NCI-H2081 (cell line): ENCODE results near the gene ETV1.
A peak's percentile ranks its signal among the peaks of the same experiment; 100 is the strongest.

Experiments used
- DNase-seq, 2 experiments: peaks; one replicate each; lab custom pipeline; 2025; lab: John Stamatoyannopoulos, UW

Gene ETV1

DNA sequence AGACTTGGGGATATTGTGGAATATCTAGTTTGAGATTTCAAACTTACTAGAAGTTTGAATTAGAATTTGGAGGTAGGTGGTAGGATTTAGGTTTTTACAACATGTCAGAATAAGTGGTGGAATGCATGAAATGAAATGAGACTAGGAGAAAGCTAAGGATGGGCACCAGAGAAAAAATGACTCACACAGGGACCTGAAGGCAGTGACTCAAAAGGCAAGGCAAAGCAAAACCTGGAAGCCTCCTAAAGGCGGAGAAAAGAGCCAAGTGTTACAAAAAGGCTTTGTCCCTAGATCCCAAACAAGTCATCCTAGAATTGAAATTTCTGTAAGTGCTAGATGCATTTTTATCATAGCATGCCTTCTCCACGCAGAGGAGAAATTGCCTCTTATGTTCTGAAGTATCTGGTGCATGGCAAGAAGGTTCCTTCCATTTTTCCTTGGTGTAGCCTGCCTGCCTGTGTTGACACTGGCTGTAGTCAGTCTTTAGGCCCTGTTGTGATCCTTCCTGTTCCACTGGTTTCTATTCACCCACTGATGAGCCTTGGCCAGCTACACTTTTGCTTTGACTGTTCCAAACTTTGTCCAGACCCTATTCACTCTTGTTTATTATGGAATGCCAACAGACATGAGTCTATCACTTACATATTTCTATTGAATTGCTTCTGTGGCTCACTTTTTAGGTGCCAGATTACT, 109.3 kb downstream of the ETV1 start:
- DNase-seq = no peak

DNA sequence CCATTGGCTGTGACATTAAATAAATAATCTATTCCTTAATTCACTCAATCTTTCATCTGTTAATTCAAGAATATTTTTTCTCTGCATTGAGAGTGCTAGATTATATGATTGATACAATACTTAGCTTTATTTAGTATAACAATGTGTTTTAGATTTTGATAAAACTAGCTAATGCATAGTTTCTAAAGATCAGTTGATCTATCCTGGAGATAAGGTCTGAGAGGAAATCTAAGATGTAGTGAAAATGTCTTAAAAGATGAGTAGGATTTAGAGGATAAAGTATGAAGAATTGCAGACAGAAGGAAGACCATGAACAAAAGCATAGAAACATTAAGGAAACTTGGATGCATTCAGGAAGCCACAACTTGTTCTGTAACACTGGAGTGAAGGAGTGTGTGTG, 110.3 kb downstream of the ETV1 start:
- no peak for DNase-seq

DNA sequence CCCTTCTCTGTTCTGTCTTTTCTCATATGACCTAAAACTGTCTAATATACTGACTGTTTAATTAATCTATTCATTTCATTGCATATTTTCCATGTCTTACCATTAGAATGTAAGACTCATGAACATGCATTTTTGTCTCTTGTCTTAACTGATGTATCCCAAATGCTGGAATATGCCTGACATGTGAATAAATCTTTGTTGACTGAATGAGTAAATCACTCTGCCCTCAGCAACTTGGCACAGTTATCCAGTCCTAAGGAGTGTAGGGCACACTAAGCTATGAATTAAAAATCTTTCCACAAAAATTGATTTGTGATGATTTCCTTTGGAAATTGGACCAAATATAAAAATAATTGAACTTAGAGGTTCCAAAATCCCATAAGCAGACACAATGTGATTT, 111.3 kb downstream of the ETV1 start:
- no peak for DNase-seq

DNA sequence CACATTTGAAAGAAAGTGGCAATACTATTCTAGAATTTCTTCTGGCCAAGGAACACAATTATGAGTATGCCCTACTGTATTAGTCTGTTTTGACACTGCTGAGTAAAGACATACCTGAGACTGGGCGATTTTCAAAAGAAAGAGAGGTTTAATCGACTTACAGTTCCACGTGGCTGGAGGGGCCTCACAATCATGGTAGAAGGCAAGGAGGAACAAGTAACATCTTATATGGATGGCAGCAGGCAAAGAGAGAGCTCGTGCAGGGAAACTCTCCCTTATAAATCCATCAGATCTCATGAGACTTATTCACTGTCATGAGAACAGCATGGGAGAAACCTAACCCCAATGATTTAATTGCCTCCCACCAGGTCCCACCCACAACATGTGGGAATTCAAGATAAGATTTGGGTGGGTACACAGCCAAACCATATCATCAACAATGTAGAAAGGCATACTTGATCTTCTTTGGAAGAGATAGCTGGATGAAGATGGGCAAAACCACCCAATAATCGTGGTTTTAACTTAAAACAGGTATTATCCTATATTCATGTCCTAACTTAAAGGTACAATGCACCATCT, 113.9 kb downstream of the ETV1 start:
- DNase-seq = no peak

DNA sequence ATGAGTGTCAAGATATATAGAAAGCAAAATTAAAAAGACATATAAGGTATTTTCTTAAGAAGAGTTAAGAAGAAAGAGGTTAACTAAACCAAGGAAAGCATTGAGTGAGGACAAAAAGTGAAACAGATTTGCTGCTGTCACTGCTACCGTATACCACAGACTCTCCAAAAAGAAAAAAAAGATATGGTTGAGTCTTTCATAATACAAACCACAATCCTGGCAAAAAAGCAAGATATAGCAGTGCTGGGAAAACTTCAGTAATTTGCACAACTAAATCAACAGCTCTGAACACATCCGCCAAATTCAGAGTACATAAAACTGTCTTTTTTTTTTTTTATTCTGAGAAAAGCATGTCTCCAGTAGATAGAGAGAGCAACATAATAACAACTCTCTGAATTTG, 114.7 kb downstream of the ETV1 start:
- no peak for DNase-seq

DNA sequence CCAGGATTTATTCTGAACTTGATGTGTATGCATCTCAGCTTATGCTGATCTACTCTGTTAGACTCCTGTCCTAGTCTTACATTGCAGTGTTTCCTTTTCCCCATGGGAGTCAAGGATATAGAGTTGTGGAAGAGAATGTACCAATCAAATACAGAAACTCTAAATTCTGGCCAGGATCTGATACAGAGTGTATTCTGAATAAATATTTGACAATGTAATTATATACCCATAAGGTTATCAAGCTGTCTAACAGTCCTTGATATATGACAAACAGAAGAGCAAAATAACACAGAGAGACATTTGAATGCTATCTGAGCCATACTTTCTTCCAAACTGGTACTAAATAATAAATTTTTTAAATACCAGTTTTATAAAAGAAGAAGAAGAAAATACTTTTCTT, 116.8 kb downstream of the ETV1 start:
- DNase-seq = no peak

DNA sequence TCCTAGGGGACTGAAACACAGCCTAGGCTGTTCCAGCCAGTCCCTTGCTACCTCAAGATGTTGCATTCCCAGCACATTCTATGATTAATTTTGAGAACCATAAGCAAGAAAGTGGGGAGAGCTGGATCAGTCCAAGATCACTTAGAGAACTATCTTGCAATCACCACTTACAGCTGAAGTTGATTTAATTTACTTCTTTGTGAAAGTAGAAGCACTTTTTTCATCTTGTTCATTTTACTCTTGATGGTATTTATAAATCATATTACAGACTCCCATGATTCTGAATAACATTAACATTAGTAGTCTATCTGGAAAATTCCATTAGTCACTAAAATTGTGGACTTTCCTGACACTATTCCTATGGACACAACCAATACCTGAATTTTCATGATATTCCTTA, 118.5 kb downstream of the ETV1 start:
- no peak for DNase-seq

DNA sequence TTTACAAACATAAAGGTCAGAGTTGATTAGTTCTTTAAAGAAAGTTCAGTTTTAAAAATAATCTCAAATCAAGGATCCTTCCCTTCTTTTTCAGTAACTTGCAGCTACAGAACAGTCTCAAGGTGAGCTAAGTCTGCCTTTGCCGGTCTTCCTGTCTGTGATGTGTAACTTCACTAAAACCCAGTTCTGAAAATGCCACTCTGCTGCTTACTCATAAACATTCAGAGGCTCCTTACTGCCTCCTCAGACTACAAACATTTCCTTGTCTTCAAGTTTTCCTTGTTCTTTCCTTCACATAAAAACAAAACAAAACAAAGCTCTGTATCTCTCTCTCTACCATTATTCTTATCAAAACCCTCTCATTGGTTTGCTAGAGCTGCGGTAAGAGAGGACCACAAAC, 128.7 kb downstream of the ETV1 start:
- DNase-seq = no peak

DNA sequence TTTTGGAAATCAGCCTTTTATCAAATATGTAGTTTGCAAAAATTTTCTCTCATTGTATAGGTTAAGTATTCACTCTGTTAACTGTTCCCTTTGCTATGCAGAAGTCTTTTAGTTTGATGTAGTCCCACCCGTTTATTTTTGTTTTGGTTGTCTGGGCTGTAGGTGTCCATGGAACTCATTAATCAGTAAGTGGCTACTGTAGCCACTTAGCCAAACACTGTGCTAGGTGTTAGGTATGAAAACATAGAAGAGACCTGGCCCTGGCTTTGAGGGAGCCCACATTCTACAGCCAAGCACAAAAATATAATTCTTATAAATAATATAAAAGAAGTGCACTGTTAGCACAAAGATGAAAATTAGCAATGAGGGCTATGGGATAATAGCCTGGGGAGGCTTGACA, 133.5 kb downstream of the ETV1 start:
- DNase-seq = peak in 1 of 2 experiments; percentile 35

DNA sequence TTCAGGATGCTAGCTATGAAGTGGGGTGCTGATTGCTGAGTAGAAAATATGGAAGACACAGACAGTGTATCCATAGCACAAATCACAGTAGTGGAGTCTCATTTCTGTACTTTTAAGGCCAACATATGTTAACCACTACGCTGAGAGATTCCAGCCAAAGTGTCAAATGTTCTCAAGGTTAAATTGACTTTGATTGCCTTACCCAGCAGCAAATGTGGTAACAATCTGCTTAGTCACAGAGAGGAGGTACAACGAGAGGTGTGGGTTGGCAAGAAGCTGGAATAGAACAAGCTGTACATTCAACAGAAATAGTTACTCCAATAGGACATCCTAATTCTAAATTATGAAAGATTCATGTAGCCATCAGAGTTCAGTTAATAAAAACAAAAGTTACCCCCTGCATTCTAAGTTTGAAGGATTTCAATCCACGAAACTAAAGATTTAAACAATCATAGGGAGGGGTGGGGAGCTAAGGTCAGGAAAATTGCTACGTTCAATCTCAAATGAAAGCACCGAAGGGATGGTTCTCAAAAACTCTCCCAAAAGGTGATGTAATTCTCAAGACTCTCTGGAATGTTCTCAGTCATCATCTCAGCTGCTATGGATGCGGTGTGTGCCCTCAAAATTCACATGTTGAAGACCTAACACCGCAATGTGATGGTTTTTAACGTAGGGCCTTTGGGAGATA, 137.0 kb downstream of the ETV1 start:
- DNase-seq = no peak

DNA sequence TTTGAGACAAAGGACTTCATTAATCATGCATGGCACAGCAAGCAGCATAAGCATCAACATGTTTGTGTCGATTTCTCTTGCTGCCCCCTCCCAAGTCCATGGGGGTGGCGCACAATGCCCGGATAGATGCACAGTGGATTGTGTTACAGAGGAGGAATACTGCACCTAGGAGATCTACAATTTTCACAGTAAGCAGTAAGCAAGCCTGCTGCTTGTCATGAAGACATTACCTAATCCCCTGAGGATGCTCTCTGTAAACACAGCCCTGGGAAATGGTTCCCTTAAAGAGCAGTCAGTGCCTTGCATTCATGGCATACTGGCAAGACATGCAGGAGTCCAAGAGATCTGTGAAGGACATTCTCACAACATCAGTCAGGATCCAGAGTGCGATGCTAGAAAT, 137.7 kb downstream of the ETV1 start:
- DNase-seq = peak; percentile 42 to 76

DNA sequence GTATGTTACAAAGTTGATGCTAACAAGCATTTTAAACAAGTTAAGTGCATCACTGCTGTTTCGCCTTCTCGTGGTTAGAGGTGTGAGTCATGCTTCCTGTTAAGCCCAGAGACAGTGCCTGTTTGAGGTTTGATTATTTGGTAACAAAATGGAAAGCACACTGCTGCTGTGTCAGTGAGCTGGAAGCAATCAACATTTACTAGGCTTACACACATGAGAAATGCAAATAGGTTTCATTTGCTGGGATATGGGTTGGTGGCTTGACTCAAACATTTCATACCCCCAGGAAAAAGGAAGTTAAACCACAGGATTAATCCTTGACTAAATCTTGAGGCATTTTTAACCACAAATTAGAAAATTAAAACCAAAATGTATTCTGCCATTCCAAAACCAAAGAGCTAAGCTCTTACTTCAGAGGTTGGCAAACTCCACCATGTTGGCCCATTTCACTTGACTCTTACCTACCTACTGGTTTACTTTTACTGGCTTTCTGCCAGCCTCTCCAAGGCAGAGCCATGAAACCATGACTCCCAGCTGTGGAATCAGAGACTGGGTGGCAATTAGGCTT, 139.2 kb downstream of the ETV1 start:
- peak; percentile 76 to 94 for DNase-seq

DNA sequence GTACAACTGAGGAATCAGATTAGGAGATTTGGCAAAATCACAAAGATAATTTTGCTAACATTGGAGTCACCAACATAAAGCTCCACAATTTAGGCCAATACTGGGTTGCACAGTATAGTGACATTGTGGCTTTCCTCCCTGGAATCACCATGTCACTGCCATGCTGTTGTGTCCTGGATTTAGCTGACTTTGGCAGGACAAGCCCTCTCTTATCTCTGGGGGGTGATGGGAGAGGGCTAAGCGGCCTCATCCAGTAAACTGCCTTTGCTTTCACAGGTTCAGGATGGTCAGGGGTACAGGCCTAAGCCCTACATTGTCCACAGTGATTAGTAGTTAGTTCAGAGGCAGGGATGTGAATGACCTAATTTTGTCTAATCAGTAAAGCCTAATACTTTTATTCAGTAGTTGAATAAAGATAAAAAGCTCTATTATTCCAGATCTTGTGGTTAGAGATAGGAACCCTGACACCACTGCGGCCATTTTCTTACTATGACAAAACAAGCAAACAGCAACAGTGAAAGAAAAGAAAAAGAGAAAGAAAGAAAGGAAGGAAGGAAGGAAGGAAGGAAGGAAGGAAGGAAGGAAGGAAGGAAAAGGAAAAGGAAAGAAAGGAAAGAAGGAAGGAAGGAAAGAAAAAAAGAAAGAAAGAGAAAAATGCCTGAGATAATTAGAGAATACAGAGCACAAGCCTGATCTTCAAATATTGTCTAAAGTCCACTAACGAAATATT, 140.1 kb downstream of the ETV1 start:
- DNase-seq = no peak

DNA sequence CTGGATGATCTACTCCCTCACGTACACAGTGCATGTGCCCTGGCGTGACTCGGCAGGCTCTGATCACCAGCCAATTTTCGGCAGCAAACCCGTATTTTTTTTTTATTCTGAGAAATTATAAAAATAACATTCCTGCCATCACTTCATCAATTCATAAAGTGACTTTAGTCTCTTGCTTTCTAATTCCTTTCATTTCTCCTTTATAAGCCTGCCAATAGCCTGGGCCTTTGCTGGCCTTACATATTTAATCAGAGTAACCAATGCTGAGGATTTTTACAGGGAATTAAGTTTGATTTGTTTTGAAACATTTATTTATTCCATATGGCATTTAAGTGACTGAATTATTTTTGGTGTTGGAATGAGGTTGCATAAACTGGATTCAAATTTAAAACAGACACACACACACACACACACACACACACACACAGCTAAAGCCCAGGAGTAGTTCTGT, 140.8 kb downstream of the ETV1 start:
- no peak for DNase-seq

DNA sequence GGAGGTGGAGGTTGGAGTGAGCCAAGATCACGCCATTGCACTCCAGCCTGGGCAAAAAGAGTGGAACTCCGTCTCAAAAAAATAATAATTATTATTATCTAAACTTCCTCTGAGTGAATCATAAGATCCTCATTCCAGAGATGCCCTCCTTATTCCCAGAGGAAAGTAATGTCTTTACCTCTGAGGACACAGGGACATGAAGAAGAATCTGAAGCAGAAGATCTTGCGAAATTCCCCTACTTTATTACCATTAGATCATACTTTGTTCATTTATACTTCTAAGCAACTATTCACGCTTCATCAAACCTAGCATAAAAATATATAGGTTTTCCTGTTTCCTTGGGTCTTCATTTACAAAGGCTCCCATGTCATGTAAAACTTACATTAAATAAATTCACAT, 143.1 kb downstream of the ETV1 start:
- no peak for DNase-seq

DNA sequence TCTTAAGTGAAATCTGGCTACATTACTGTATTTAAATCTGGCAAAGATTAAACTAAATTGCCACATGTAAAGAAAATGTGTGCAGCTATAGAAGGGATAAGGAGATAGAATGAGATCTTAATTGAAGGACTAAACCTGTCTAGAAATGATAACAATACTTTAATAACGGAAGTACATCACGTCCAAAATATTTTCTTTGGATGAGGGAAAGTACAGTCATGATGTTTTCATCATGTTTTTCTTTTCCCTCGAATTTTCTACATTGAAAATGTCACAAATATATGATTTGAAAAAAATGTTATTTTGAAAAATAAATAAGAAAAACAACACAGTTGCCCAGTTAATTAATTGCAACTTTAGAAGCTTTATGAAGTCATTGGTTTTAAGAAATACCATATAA, 143.9 kb downstream of the ETV1 start:
- no peak for DNase-seq

DNA sequence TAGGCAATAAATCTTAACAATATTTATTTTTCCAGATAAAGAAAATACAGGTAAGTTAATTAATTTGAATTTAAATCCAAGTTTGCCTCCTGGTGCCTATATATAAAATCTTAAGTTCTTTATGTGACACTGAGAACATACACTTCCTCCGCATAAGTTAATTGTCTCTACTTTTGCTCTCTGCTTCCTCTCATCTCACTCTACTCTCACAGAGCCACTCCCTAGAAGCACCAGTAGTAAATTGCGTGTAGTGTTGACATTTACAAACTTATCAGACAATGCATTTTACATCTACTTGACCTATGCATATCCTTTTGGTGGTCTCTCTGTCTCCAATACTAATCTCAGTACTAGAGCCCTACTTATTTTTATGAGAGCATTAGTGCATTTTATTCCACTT, 144.5 kb downstream of the ETV1 start:
- no peak for DNase-seq

DNA sequence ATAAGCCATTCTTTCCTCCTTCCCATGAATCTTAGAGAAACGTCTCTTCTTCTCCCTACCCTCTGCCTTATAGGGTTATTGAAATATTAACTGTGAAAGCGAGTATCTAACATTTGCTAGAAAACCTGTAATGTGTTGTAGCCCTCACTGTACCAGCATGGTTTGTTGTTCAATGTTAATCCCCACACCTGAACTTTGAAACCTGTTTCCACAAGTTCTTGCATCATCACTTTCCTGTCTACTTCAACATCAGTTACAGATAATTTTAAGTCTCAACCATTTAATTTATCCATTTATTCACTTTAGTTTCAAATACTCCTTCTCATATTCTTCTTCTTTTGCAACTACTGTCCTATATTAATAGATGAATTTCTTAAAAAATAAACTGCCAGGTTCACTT, 148.2 kb downstream of the ETV1 start:
- DNase-seq = no peak
